ENCODE results near the gene TANK. TPM values are rescaled to one million over a fixed set of nuclear protein-coding genes. Genes with fewer than 3 reads are reported as not detected.
"Not testable (repeated sequence)": the region's sequence is repeated elsewhere in the genome, so short reads cannot be mapped to it uniquely, and the experiment has no call there.

Gene TANK
- polyA plus RNA-seq, 3 donors from 2014 or later = 32.5 to 53.9 (median 44.7) TPM

- no peaks in the 10 kb centered on the region for H3K9me3 Mint-ChIP-seq
- peak overlapping the region; percentile 13 to 97 (median 55) for H3K4me3 Mint-ChIP-seq
- peaks cover 1 to 17% (median 4%) of the 10 kb centered on the region in 3 donors for H3K27me3 Mint-ChIP-seq (ENCODE audit: low read depth in 3 of 3)
- no peak overlapping the region for H3K27ac Mint-ChIP-seq
- DNase-seq = no peak
- H3K4me1 Mint-ChIP-seq = peaks cover 11 to 38% of the 10 kb centered on the region in 2 donors
- H3K36me3 Mint-ChIP-seq = no peaks in the 10 kb centered on the region
Measured at GRCh38 chr2:161246281-161246680, 86.1 kb downstream of the TANK start.

GRCh38 chr2:161250864-161251436 is 90.7 kb downstream of the TANK start:
- Mint-ChIP-seq H3K36me3 (no peaks in the 10 kb centered on the region), H3K27ac (no peak overlapping the region), H3K9me3 (no peaks in the 10 kb centered on the region), H3K27me3 (ENCODE audit: low read depth in 3 of 3) (peaks cover 0 to 6% (median 3%) of the 10 kb centered on the region in 3 donors), H3K4me3 (no peak overlapping the region), H3K4me1 (peaks cover 0 to 3% of the 10 kb centered on the region in 2 donors)
- DNase-seq = no peak

GRCh38 chr2:161257123-161257952 is 97.1 kb downstream of the TANK start:
- Mint-ChIP-seq H3K27ac (no peak overlapping the region), H3K27me3 (ENCODE audit: low read depth in 3 of 3) (peaks cover 0 to 5% (median 3%) of the 10 kb centered on the region in 3 donors), H3K9me3 (no peaks in the 10 kb centered on the region), H3K4me3 (no peak overlapping the region), H3K4me1 (no peaks in the 10 kb centered on the region), H3K36me3 (no peaks in the 10 kb centered on the region)
- DNase-seq = no peak

GRCh38 chr2:161265874-161266273 is 105.6 kb downstream of the TANK start:
- Mint-ChIP-seq H3K27ac (no peak overlapping the region), H3K4me3 (no peak overlapping the region), H3K36me3 (no peaks in the 10 kb centered on the region), H3K4me1 (no peaks in the 10 kb centered on the region), H3K9me3 (no peaks in the 10 kb centered on the region), H3K27me3 (ENCODE audit: low read depth in 3 of 3) (peaks cover 2% of the 10 kb centered on the region in 3 donors)
- no peak for DNase-seq

GRCh38 chr2:161269111-161269510 is 108.9 kb downstream of the TANK start:
- Mint-ChIP-seq H3K4me3 (no peak overlapping the region), H3K27ac (no peak overlapping the region), H3K27me3 (ENCODE audit: low read depth in 3 of 3) (peaks cover 2 to 4% (median 3%) of the 10 kb centered on the region in 3 donors), H3K9me3 (no peaks in the 10 kb centered on the region), H3K4me1 (no peaks in the 10 kb centered on the region), H3K36me3 (no peaks in the 10 kb centered on the region)
- no peak for DNase-seq

- DNase-seq = peak; percentile 36 to 56 (median 55)
- Mint-ChIP-seq H3K9me3 (no peaks in the 10 kb centered on the region), H3K4me1 (no peaks in the 10 kb centered on the region), H3K27me3 (ENCODE audit: low read depth in 3 of 3) (peaks cover 5 to 7% (median 6%) of the 10 kb centered on the region in 3 donors), H3K36me3 (no peaks in the 10 kb centered on the region), H3K27ac (no peak overlapping the region), H3K4me3 (no peak overlapping the region)
Measured at GRCh38 chr2:161273038-161273760, 113.0 kb downstream of the TANK start.

GRCh38 chr2:161278564-161279229 is 118.5 kb downstream of the TANK start:
- not testable (repeated sequence) for H3K27ac Mint-ChIP-seq, H3K9me3 Mint-ChIP-seq, H3K4me1 Mint-ChIP-seq, DNase-seq, H3K4me3 Mint-ChIP-seq, H3K36me3 Mint-ChIP-seq
- peaks cover 3 to 12% (median 6%) of the 10 kb centered on the region in 3 donors for H3K27me3 Mint-ChIP-seq (ENCODE audit: low read depth in 3 of 3)

- H3K9me3 Mint-ChIP-seq, DNase-seq, H3K27ac Mint-ChIP-seq, H3K4me1 Mint-ChIP-seq, H3K36me3 Mint-ChIP-seq: not testable (repeated sequence)
- Mint-ChIP-seq H3K4me3 (peak overlapping the region in 1 of 5 donors; percentile 11), H3K27me3 (ENCODE audit: low read depth in 3 of 3) (peaks cover 3 to 12% (median 6%) of the 10 kb centered on the region in 3 donors)
Measured at GRCh38 chr2:161279230-161279815, 119.1 kb downstream of the TANK start.

- H3K27me3 Mint-ChIP-seq (ENCODE audit: low read depth in 3 of 3) = peaks cover 6 to 12% (median 8%) of the 10 kb centered on the region in 3 donors
- not testable (repeated sequence) for H3K4me3 Mint-ChIP-seq, H3K4me1 Mint-ChIP-seq, H3K36me3 Mint-ChIP-seq, H3K27ac Mint-ChIP-seq, H3K9me3 Mint-ChIP-seq
- DNase-seq = peak; percentile 47 to 53 (median 50)
Measured at GRCh38 chr2:161280906-161281323, 120.7 kb downstream of the TANK start.

- not testable (repeated sequence) for H3K27ac Mint-ChIP-seq, H3K4me3 Mint-ChIP-seq, H3K36me3 Mint-ChIP-seq, H3K9me3 Mint-ChIP-seq, H3K4me1 Mint-ChIP-seq
- peaks cover 9 to 13% (median 10%) of the 10 kb centered on the region in 3 donors for H3K27me3 Mint-ChIP-seq (ENCODE audit: low read depth in 3 of 3)
- DNase-seq = peak in 1 of 3 donors; percentile 2
Measured at GRCh38 chr2:161281615-161282310, 121.5 kb downstream of the TANK start.

GRCh38 chr2:161282311-161282644 is 122.0 kb downstream of the TANK start:
- peaks cover 10 to 13% (median 10%) of the 10 kb centered on the region in 3 donors for H3K27me3 Mint-ChIP-seq (ENCODE audit: low read depth in 3 of 3)
- H3K36me3 Mint-ChIP-seq, H3K4me3 Mint-ChIP-seq, H3K4me1 Mint-ChIP-seq, H3K9me3 Mint-ChIP-seq, H3K27ac Mint-ChIP-seq, DNase-seq: not testable (repeated sequence)

GRCh38 chr2:161283926-161284325 is 123.7 kb downstream of the TANK start:
- no peaks in the 10 kb centered on the region for H3K36me3 Mint-ChIP-seq
- H3K27me3 Mint-ChIP-seq (ENCODE audit: low read depth in 3 of 3) = peaks cover 10 to 20% (median 11%) of the 10 kb centered on the region in 3 donors
- H3K4me3 Mint-ChIP-seq = no peak overlapping the region
- H3K27ac Mint-ChIP-seq = no peak overlapping the region
- H3K9me3 Mint-ChIP-seq = peaks cover 0 to under 1% (median 0%) of the 10 kb centered on the region in 6 donors
- no peaks in the 10 kb centered on the region for H3K4me1 Mint-ChIP-seq
- DNase-seq = no peak
